DOHH2 (cell line): Measurements from ENCODE around the gene PKN1.
A peak's percentile ranks its signal among the peaks of the same experiment; 100 is the strongest.

Experiments
- H3F3A ChIP-seq: fragments of 200-600 bp; sonication (generic), shearing (Covaris generic); 2 replicates; pipeline ENCODE4 v1.6.0; 2016; ENCODE audit warnings: antibody characterized with exemption, mild to moderate bottlenecking; ENCODE audit not compliant: control insufficient read depth, insufficient read depth
- H3K27ac ChIP-seq: fragments of 200-600 bp; sonication (generic); 2 replicates; pipeline ENCODE4 v1.5.1; 2014; ENCODE audit warnings: low read depth, mild to moderate bottlenecking, low read length, moderate library complexity
- H3K27me3 ChIP-seq: fragments of 200-600 bp; sonication (generic); 2 replicates; pipeline ENCODE4 v1.6.1; 2014; ENCODE audit warnings: mild to moderate bottlenecking, low read length, mixed read lengths; ENCODE audit not compliant: control insufficient read depth
- H3K36me3 ChIP-seq: fragments of 200-600 bp; sonication (generic); 2 replicates; pipeline ENCODE4 v1.6.1; 2014; ENCODE audit warnings: mild to moderate bottlenecking, low read length, moderate library complexity, mixed read lengths; ENCODE audit not compliant: control insufficient read depth
- H3K4me1 ChIP-seq: fragments of 200-600 bp; sonication (generic); 2 replicates; pipeline ENCODE4 v1.6.1; 2014; ENCODE audit warnings: mild to moderate bottlenecking, low read length, mixed read lengths; ENCODE audit not compliant: control insufficient read depth
- H3K4me2 ChIP-seq: fragments of 200-600 bp; sonication (generic); 2 replicates; pipeline ENCODE4 v1.6.0; 2014; ENCODE audit warnings: mild to moderate bottlenecking, low read length, moderate library complexity
- H3K4me3 ChIP-seq: fragments of 200-600 bp; sonication (generic); 2 replicates; pipeline ENCODE4 v1.5.1; 2014; ENCODE audit warnings: mild to moderate bottlenecking, low read length, mixed read lengths
- H3K79me2 ChIP-seq: fragments of 200-600 bp; sonication (generic); 2 replicates; pipeline ENCODE4 v1.6.1; 2014; ENCODE audit warnings: mild to moderate bottlenecking, low read length, mixed read lengths; ENCODE audit not compliant: control insufficient read depth
- H3K9me2 ChIP-seq: fragments of 200-600 bp; sonication (generic); replicated peaks from 2 replicates; pipeline ENCODE4 v1.6.1; 2014; ENCODE audit warnings: mild to moderate bottlenecking, low read length, mixed read lengths; ENCODE audit not compliant: control insufficient read depth
- H3K9me3 ChIP-seq: fragments of 200-600 bp; sonication (generic); 2 replicates; pipeline ENCODE4 v1.6.1; 2014; ENCODE audit warnings: antibody characterized with exemption, low read length, mixed read lengths; ENCODE audit not compliant: control insufficient read depth, insufficient read depth
- H4K20me1 ChIP-seq: fragments of 200-600 bp; sonication (generic); 2 replicates; pipeline ENCODE4 v1.6.0; 2014; ENCODE audit warnings: low read depth, mild to moderate bottlenecking, antibody characterized with exemption, low read length, moderate library complexity; ENCODE audit not compliant: control insufficient read depth, insufficient read depth
- EZH2phosphoT487 ChIP-seq: fragments of 200-600 bp; sonication (generic); IDR thresholded peaks from 2 replicates; pipeline ENCODE4 v1.6.1; 2017; ENCODE audit warnings: borderline replicate concordance, mild to moderate bottlenecking, antibody characterized with exemption, low read length, moderate library complexity, mixed read lengths
- TF ChIP-seq, protein P1 (sequence below): fragments of 200-600 bp; sonication (generic); IDR thresholded peaks from one replicate; pipeline ENCODE4 v1.5.1; 2014; ENCODE audit warnings: antibody characterized with exemption, mild to moderate bottlenecking, low read depth, low read length; ENCODE audit not compliant: poor library complexity, severe bottlenecking

PKN1 gene

DNA sequence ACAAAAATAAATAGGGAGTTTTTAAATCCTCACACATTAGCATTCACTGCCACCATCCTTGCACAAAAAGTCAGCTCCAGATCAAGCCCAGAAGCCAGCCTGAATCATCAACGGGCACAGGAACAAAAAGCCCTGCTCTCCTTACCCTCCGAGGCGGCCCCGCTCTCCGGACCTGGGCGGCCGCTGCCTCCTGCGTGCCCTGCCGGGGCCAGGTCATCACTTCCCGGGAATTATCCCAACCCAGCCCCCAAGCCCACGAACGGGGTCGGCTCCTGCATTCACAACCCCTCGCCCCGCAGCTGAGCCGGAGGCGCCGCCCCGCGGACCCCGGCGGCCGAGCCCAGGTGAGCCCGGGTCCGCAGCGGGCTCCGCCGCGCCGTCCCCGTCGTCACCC lies 84.3 kb downstream of the PKN1 start:
- peaks cover 23% of the 10 kb centered on the region for H3F3A ChIP-seq
- H3K27ac ChIP-seq: peak overlapping the region; percentile 73; the same call in 1 of the 2 replicates
- H3K4me2 ChIP-seq: peak overlapping the region; percentile 69

GRCh38 chr19:14517840-14518505 lies 84.9 kb downstream of the PKN1 start, which contains the start of gene DNAJB1:
Gene DNAJB1 (minus strand): TSS chr19:14518397. CDS start chr19:14518349, 48 bp downstream.
- H3K9me2 ChIP-seq: no peaks in the 10 kb centered on the region
- H3K4me2 ChIP-seq: peak within 1 kb of the TSS; percentile 96
- H4K20me1 ChIP-seq: peaks cover 30% of the 10 kb centered on the region
- H3K36me3 ChIP-seq: peaks cover 47% of the 10 kb centered on the region
- H3K27ac ChIP-seq: peak within 1 kb of the TSS; percentile 73
- H3K4me1 ChIP-seq: peaks cover 49% of the 10 kb centered on the region
- peaks cover 18% of the 10 kb centered on the region for H3F3A ChIP-seq
- H3K9me3 ChIP-seq: no peaks in the 10 kb centered on the region
- TF ChIP-seq, protein P1, sequence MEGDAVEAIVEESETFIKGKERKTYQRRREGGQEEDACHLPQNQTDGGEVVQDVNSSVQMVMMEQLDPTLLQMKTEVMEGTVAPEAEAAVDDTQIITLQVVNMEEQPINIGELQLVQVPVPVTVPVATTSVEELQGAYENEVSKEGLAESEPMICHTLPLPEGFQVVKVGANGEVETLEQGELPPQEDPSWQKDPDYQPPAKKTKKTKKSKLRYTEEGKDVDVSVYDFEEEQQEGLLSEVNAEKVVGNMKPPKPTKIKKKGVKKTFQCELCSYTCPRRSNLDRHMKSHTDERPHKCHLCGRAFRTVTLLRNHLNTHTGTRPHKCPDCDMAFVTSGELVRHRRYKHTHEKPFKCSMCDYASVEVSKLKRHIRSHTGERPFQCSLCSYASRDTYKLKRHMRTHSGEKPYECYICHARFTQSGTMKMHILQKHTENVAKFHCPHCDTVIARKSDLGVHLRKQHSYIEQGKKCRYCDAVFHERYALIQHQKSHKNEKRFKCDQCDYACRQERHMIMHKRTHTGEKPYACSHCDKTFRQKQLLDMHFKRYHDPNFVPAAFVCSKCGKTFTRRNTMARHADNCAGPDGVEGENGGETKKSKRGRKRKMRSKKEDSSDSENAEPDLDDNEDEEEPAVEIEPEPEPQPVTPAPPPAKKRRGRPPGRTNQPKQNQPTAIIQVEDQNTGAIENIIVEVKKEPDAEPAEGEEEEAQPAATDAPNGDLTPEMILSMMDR: no peak
- no peak for TF ChIP-seq EZH2phosphoT487
- H3K4me3 ChIP-seq: peak within 1 kb of the TSS; percentile 95
- peaks cover 31% of the 10 kb centered on the region for H3K79me2 ChIP-seq
- no peaks in the 10 kb centered on the region for H3K27me3 ChIP-seq

More for the DNA sequence above, 84.3 kb downstream of the PKN1 start:
- H3K4me3 ChIP-seq: peak overlapping the region; percentile 95
- TF ChIP-seq, protein P1: no peak
- TF ChIP-seq EZH2phosphoT487: no peak
- peaks cover 43% of the 10 kb centered on the region for H3K4me1 ChIP-seq
- H3K27me3 ChIP-seq: no peaks in the 10 kb centered on the region
- H4K20me1 ChIP-seq: peaks cover 30% of the 10 kb centered on the region
- peaks cover 49% of the 10 kb centered on the region for H3K36me3 ChIP-seq
- H3K9me2 ChIP-seq: no peaks in the 10 kb centered on the region
- H3K79me2 ChIP-seq: peaks cover 31% of the 10 kb centered on the region
- H3K9me3 ChIP-seq: no peaks in the 10 kb centered on the region

GRCh38 chr19:14519245-14519859 lies 86.2 kb downstream of the PKN1 start:
- H3K4me3 ChIP-seq: peak overlapping the region; percentile 84
- peaks cover 36% of the 10 kb centered on the region for H3K36me3 ChIP-seq
- H3K4me1 ChIP-seq: peaks cover 60% of the 10 kb centered on the region
- H4K20me1 ChIP-seq: peaks cover 28% of the 10 kb centered on the region
- H3K9me3 ChIP-seq: no peaks in the 10 kb centered on the region
- TF ChIP-seq EZH2phosphoT487: no peak
- TF ChIP-seq, protein P1: no peak
- peak overlapping the region; percentile 96 for H3K4me2 ChIP-seq
- peaks cover 11% of the 10 kb centered on the region for H3F3A ChIP-seq
- peak overlapping the region; percentile 70 for H3K27ac ChIP-seq
- no peaks in the 10 kb centered on the region for H3K9me2 ChIP-seq
- H3K27me3 ChIP-seq: no peaks in the 10 kb centered on the region
- peaks cover 31% of the 10 kb centered on the region for H3K79me2 ChIP-seq
